ENCODE data around the gene ZBTB7A. TPM values are rescaled to one million over a fixed set of nuclear protein-coding genes. Genes with fewer than 3 reads are reported as not detected.

ZBTB7A gene
- polyA plus RNA-seq, 4 donors = 14.3 to 35.6 (median 21.9) TPM

GRCh38 chr19:4089400-4089908 lies 22.8 kb upstream of the ZBTB7A start:
- WGBS, 3 donors = 74 to 87% (median 76%) methylated on average over 26 of the region's 26 CpGs
- peak overlapping the region in 2 of 3 donors; percentile 16 to 57 for H3K27ac ChIP-seq (ENCODE audit: low read depth in 1 of 3, low read length in 2 of 3)
- DNase-seq (no peak), FAIRE-seq (no peak)
- H3K9me3 ChIP-seq (ENCODE audit: control insufficient read depth in 2 of 2, insufficient read depth in 1 of 2, low read depth in 1 of 2, low read length in 1 of 2) = no peaks in the 10 kb centered on the region
- H3K4me1 ChIP-seq (ENCODE audit: control insufficient read depth in 3 of 3, insufficient read depth in 2 of 3, low read depth in 1 of 3, low read length in 2 of 3) = peaks cover 4 to 14% (median 6%) of the 10 kb centered on the region in 3 donors
- H3K4me3 ChIP-seq (ENCODE audit: low read depth in 1 of 3, low read length in 3 of 3) = no peak overlapping the region
- peaks cover 5 to 64% (median 9%) of the 10 kb centered on the region in 3 donors for H3K36me3 ChIP-seq (ENCODE audit: control insufficient read depth in 3 of 3, insufficient read depth in 2 of 3, low read depth in 1 of 3, low read length in 3 of 3)
- no peaks in the 10 kb centered on the region for H3K27me3 ChIP-seq (ENCODE audit: control insufficient read depth in 3 of 3, insufficient read depth in 3 of 3, low read length in 3 of 3)

GRCh38 chr19:4088975-4089374 lies 22.3 kb upstream of the ZBTB7A start:
- Histone ChIP-seq H3K27ac (ENCODE audit: low read depth in 1 of 3, low read length in 2 of 3) (peak overlapping the region in 2 of 3 donors; percentile 16 to 57), H3K9me3 (ENCODE audit: control insufficient read depth in 2 of 2, insufficient read depth in 1 of 2, low read depth in 1 of 2, low read length in 1 of 2) (no peaks in the 10 kb centered on the region), H3K4me1 (ENCODE audit: control insufficient read depth in 3 of 3, insufficient read depth in 2 of 3, low read depth in 1 of 3, low read length in 2 of 3) (peaks cover 5 to 19% (median 10%) of the 10 kb centered on the region in 3 donors), H3K4me3 (ENCODE audit: low read depth in 1 of 3, low read length in 3 of 3) (no peak overlapping the region), H3K36me3 (ENCODE audit: control insufficient read depth in 3 of 3, insufficient read depth in 2 of 3, low read depth in 1 of 3, low read length in 3 of 3) (peaks cover 5 to 59% (median 7%) of the 10 kb centered on the region in 3 donors), H3K27me3 (ENCODE audit: control insufficient read depth in 3 of 3, insufficient read depth in 3 of 3, low read length in 3 of 3) (no peaks in the 10 kb centered on the region)
- peak in 1 of 2 donors; percentile 35 for DNase-seq
- FAIRE-seq = no peak
- WGBS, 3 donors = 69 to 81% (median 74%) methylated on average over 2 of the region's 2 CpGs

- Histone ChIP-seq H3K27ac (ENCODE audit: low read depth in 1 of 3, low read length in 2 of 3) (peak overlapping the region in 2 of 3 donors; percentile 2 to 34), H3K4me3 (ENCODE audit: low read depth in 1 of 3, low read length in 3 of 3) (no peak overlapping the region), H3K9me3 (ENCODE audit: control insufficient read depth in 2 of 2, insufficient read depth in 1 of 2, low read depth in 1 of 2, low read length in 1 of 2) (no peaks in the 10 kb centered on the region), H3K4me1 (ENCODE audit: control insufficient read depth in 3 of 3, insufficient read depth in 2 of 3, low read depth in 1 of 3, low read length in 2 of 3) (peaks cover 6 to 26% (median 10%) of the 10 kb centered on the region in 3 donors), H3K27me3 (ENCODE audit: control insufficient read depth in 3 of 3, insufficient read depth in 3 of 3, low read length in 3 of 3) (no peaks in the 10 kb centered on the region), H3K36me3 (ENCODE audit: control insufficient read depth in 3 of 3, insufficient read depth in 2 of 3, low read depth in 1 of 3, low read length in 3 of 3) (peaks cover 3 to 53% (median 3%) of the 10 kb centered on the region in 3 donors)
- FAIRE-seq (no peak), DNase-seq (no peak)
- WGBS, 3 donors = 75 to 82% (median 75%) methylated on average over 31 of the region's 31 CpGs
Observed at GRCh38 chr19:4087787-4088679, 21.3 kb upstream of the ZBTB7A start.

- Histone ChIP-seq H3K4me3 (ENCODE audit: low read depth in 1 of 3, low read length in 3 of 3) (no peak overlapping the region), H3K9me3 (ENCODE audit: control insufficient read depth in 2 of 2, insufficient read depth in 1 of 2, low read depth in 1 of 2, low read length in 1 of 2) (no peaks in the 10 kb centered on the region), H3K27me3 (ENCODE audit: control insufficient read depth in 3 of 3, insufficient read depth in 3 of 3, low read length in 3 of 3) (no peaks in the 10 kb centered on the region), H3K4me1 (ENCODE audit: control insufficient read depth in 3 of 3, insufficient read depth in 2 of 3, low read depth in 1 of 3, low read length in 2 of 3) (peaks cover 6 to 26% (median 10%) of the 10 kb centered on the region in 3 donors), H3K27ac (ENCODE audit: low read depth in 1 of 3, low read length in 2 of 3) (peak overlapping the region; percentile 22 to 61 (median 45)), H3K36me3 (ENCODE audit: control insufficient read depth in 3 of 3, insufficient read depth in 2 of 3, low read depth in 1 of 3, low read length in 3 of 3) (peaks cover 0 to 38% (median 0%) of the 10 kb centered on the region in 3 donors)
- no peak for FAIRE-seq
- WGBS, 3 donors = 21 to 48% (median 45%) methylated on average over 17 of the region's 17 CpGs
- peak; percentile 54 to 84 for DNase-seq
Observed at GRCh38 chr19:4086411-4086867, 19.7 kb upstream of the ZBTB7A start.

GRCh38 chr19:4084547-4084877 lies 17.8 kb upstream of the ZBTB7A start:
- FAIRE-seq = no peak

GRCh38 chr19:4083677-4084546 lies 17.2 kb upstream of the ZBTB7A start:
- 49 to 52% (median 51%) methylated on average over 24 to 28 of the region's 28 CpGs for WGBS, 3 donors
- DNase-seq = peak; percentile 57 to 84
- peak overlapping the region; percentile 79 to 89 (median 86) for H3K27ac ChIP-seq (ENCODE audit: low read depth in 1 of 3, low read length in 2 of 3)
- FAIRE-seq = no peak
- H3K27me3 ChIP-seq (ENCODE audit: control insufficient read depth in 3 of 3, insufficient read depth in 3 of 3, low read length in 3 of 3) = no peaks in the 10 kb centered on the region
- no peaks in the 10 kb centered on the region for H3K9me3 ChIP-seq (ENCODE audit: control insufficient read depth in 2 of 2, insufficient read depth in 1 of 2, low read depth in 1 of 2, low read length in 1 of 2)
- H3K4me3 ChIP-seq (ENCODE audit: low read depth in 1 of 3, low read length in 3 of 3) = peak overlapping the region in 2 of 3 donors; percentile 20 to 26
- H3K4me1 ChIP-seq (ENCODE audit: control insufficient read depth in 3 of 3, insufficient read depth in 2 of 3, low read depth in 1 of 3, low read length in 2 of 3) = peaks cover 6 to 26% (median 10%) of the 10 kb centered on the region in 3 donors
- peaks cover 0 to 15% (median 0%) of the 10 kb centered on the region in 3 donors for H3K36me3 ChIP-seq (ENCODE audit: control insufficient read depth in 3 of 3, insufficient read depth in 2 of 3, low read depth in 1 of 3, low read length in 3 of 3)

More at GRCh38 chr19:4084547-4084877, 17.8 kb upstream of the ZBTB7A start:
- WGBS, 3 donors = 55 to 69% (median 65%) methylated on average over 8 of the region's 8 CpGs
- H3K27ac ChIP-seq (ENCODE audit: low read depth in 1 of 3, low read length in 2 of 3) = peak overlapping the region; percentile 79 to 89 (median 86)
- DNase-seq = no peak
- peaks cover 6 to 26% (median 10%) of the 10 kb centered on the region in 3 donors for H3K4me1 ChIP-seq (ENCODE audit: control insufficient read depth in 3 of 3, insufficient read depth in 2 of 3, low read depth in 1 of 3, low read length in 2 of 3)
- H3K36me3 ChIP-seq (ENCODE audit: control insufficient read depth in 3 of 3, insufficient read depth in 2 of 3, low read depth in 1 of 3, low read length in 3 of 3) = peaks cover 0 to 21% (median 0%) of the 10 kb centered on the region in 3 donors
- no peaks in the 10 kb centered on the region for H3K27me3 ChIP-seq (ENCODE audit: control insufficient read depth in 3 of 3, insufficient read depth in 3 of 3, low read length in 3 of 3)
- no peaks in the 10 kb centered on the region for H3K9me3 ChIP-seq (ENCODE audit: control insufficient read depth in 2 of 2, insufficient read depth in 1 of 2, low read depth in 1 of 2, low read length in 1 of 2)
- no peak overlapping the region for H3K4me3 ChIP-seq (ENCODE audit: low read depth in 1 of 3, low read length in 3 of 3)

- no peak for DNase-seq
- no peak for FAIRE-seq
- Histone ChIP-seq H3K36me3 (ENCODE audit: control insufficient read depth in 3 of 3, insufficient read depth in 2 of 3, low read depth in 1 of 3, low read length in 3 of 3) (peaks cover 0 to 4% (median 0%) of the 10 kb centered on the region in 3 donors), H3K4me1 (ENCODE audit: control insufficient read depth in 3 of 3, insufficient read depth in 2 of 3, low read depth in 1 of 3, low read length in 2 of 3) (peaks cover 6 to 32% (median 20%) of the 10 kb centered on the region in 3 donors), H3K9me3 (ENCODE audit: control insufficient read depth in 2 of 2, insufficient read depth in 1 of 2, low read depth in 1 of 2, low read length in 1 of 2) (no peaks in the 10 kb centered on the region), H3K27me3 (ENCODE audit: control insufficient read depth in 3 of 3, insufficient read depth in 3 of 3, low read length in 3 of 3) (no peaks in the 10 kb centered on the region), H3K27ac (ENCODE audit: low read depth in 1 of 3, low read length in 2 of 3) (no peak overlapping the region), H3K4me3 (ENCODE audit: low read depth in 1 of 3, low read length in 3 of 3) (no peak overlapping the region)
- WGBS, 3 donors = 86 to 92% (median 86%) methylated on average over 9 of the region's 9 CpGs
Observed at GRCh38 chr19:4082172-4082571, 15.5 kb upstream of the ZBTB7A start.

All from small intestine (tissue), 7 donors.